ENCODE data around the gene TMEM255B.
"Not testable (repeated sequence)": the region's sequence is repeated elsewhere in the genome, so short reads cannot be mapped to it uniquely, and the experiment has no call there.

The TMEM255B gene

DNA sequence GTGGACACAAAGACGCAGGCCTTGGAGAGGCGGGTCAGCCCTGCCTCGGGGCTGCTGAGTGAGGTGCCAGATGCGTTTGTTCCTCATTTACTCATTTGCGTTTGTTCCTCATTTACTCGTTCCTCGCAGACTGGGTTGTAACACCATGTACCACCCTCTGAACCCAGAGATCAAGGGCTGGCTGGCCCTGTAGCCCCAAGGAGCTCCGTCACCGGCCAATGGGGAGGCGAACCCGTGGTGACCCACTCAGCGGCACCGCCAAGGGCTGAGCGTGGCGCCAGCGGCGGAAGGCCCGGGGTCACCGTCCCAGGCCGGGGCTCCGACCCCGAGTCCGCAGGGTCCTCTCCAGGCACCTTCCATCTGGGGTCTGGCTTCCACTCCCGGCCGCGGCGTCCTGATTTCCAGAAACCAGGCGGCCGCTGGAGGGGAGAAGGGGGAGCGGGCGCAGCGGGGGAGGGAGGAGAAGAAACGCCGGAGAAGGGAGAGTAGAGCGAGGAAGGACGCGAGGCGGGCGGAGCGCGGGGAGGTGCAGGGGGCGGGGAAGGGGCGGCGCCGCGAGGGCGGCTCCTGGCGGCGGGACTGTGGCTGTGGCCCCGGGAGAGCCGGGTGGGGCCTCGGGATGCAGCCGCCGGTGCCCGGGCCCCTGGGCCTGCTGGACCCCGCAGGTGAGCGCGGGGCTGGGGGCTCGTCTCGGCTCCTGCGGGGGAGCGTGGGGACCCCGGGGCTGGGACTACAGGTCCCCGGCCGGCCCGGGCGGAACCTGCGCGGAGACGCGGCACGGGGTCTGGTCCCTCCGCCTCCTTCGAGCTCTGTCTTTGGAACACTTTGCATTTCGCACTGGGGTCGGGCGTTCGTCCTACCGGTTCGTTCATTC lies at the start of gene TMEM255B:
Gene TMEM255B, plus strand, starts transcription at position 576 of the 874 bp plus-strand sequence. Its CDS starts 44 bp downstream, at position 620.
- peak; percentile 79 for FAIRE-seq
- DNase-seq (ENCODE audit: low spot score) = peak; percentile 99

- DNase-seq (ENCODE audit: low spot score) = no peak
- FAIRE-seq = no peak
Observed at GRCh38 chr13:113722921-113723320, 36.1 kb upstream of the TMEM255B start.

DNA sequence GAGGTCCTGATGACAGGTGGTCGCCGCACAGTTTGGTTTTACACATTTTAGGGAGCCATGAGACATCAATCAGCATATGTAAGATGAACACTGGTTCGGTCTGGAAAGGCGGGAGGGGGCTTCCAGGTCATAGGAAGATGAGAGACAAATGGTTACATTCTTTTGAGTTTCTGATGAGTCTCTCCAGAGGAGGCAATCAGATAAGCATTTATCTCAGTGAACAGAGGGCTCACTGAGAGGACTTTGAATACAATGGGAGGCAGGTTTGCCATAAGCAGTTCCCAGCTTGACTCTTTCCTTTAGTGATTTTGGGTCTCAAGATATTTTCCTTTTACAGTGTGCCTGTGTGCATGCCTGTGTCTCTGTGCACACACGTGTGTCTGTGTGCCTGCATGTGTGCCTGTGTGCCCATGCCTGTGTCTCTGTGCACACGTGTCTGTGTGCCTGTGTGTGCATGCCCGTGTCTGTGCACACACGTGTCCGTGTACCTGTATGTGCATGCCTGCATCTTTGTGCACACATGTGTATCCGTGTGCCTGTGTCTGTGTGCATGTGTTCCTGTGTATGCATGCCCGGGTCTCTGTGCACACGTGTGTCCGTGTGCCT lies 35.5 kb upstream of the TMEM255B start:
- DNase-seq (ENCODE audit: low spot score) = no peak
- FAIRE-seq = peak; percentile 98

- FAIRE-seq = peak; percentile 17
- DNase-seq (ENCODE audit: low spot score) = no peak
Observed at GRCh38 chr13:113724016-113724758, 34.8 kb upstream of the TMEM255B start.

- FAIRE-seq = peak; percentile 91
- peak; percentile 87 for DNase-seq (ENCODE audit: low spot score)
Observed at GRCh38 chr13:113724780-113725315, 34.2 kb upstream of the TMEM255B start.

DNA sequence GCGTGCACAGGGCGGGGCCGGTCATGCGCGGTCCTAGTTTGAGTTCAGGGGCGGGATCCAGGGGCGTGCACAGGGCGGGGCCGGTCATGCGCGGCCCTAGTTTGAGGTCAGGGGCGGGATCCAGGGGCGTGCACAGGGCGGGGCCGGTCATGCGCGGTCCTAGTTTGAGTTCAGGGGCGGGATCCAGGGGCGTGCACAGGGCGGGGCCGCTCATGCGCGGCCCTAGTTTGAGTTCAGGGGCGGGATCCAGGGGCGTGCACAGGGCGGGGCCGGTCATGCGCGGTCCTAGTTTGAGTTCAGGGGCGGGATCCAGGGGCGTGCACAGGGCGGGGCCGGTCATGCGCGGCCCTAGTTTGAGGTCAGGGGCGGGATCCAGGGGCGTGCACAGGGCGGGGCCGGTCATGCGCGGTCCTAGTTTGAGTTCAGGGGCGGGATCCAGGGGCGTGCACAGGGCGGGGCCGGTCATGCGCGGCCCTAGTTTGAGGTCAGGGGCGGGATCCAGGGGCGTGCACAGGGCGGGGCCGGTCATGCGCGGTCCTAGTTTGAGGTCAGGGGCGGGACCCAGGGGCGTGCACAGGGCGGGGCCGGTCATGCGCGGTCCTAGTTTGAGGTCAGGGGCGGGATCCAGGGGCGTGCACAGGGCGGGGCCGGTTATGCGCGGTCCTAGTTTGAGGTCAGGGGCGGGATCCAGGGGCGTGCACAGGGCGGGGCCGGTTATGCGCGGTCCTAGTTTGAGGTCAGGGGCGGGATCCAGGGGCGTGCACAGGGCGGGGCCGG lies 33.5 kb upstream of the TMEM255B start:
- not testable (repeated sequence) for FAIRE-seq; DNase-seq (ENCODE audit: low spot score)

GRCh38 chr13:113726106-113726821 lies 32.8 kb upstream of the TMEM255B start:
- not testable (repeated sequence) for DNase-seq (ENCODE audit: low spot score); FAIRE-seq

DNA sequence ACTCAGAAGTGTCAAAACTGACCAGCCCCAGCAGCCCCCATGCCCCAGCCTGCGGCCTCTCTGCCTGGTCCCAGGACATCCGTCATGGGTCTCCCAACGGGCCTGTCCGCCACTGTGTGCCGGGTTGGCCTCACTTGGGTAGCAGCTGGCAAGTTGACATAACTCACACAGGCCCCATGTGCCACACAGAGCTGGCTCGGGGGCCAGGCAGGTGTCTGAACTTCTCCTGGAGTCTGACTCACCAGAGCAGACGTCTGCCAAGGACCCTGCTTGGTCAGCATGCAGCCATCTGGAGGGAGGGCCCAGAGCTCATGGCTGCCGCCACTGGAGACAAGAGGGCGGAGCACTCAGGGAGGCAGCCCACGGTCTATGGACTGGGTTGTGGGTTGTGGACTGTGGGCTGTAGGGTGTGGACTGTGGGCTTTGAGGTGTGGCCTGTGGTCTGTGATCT lies 32.0 kb upstream of the TMEM255B start:
- DNase-seq (ENCODE audit: low spot score) (peak; percentile 59), FAIRE-seq (peak; percentile 78)

DNA sequence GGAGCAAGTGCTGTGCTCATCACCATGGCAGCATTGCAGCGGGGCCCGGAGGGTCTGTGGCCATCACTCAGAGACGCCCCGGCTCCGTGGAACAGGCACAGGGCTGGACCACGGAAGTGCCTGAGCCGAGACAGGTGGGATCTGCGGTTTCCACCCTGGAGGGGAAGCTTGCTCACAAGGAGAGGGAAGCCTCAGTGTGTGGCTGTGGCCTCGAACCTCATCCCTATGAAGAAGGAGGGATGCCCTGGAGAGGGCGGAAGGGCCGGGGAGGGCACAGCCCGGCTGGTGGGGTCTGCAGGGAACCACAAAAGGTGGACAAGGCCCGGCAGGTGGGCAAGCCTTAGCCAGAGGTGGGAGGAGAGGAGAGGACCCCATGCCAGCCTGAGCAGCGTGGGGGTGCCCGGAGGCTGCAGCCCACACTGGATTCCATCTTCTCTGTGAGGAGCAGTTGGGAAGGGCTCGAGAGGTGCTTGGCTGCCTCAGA lies 30.4 kb upstream of the TMEM255B start:
- DNase-seq (ENCODE audit: low spot score) (no peak), FAIRE-seq (peak; percentile 46)

GRCh38 chr13:113729187-113730019 lies 29.6 kb upstream of the TMEM255B start:
- peak; percentile 61 for FAIRE-seq
- no peak for DNase-seq (ENCODE audit: low spot score)

DNA sequence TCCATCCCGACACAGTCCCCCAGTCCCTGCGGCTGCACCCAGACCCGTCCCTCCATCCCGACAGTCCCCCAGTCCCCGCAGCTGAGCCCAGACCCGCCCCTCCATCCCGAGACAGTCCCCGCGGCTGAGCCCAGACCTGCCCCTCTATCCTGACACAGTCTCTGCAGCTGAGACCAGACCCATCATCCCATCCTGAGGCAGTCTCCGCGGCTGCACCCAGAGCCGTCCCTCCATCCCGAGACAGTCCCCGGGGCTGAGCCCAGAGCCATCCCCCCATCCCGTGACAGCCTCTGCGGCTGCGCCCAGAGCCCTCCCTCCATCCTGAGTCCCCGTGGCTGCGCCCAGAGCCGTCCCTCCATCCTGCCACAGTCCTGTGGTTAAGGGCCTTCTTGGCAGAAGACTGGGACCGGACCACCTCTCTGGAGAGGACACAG lies 28.8 kb upstream of the TMEM255B start:
- no peak for DNase-seq (ENCODE audit: low spot score)
- no peak for FAIRE-seq

DNA sequence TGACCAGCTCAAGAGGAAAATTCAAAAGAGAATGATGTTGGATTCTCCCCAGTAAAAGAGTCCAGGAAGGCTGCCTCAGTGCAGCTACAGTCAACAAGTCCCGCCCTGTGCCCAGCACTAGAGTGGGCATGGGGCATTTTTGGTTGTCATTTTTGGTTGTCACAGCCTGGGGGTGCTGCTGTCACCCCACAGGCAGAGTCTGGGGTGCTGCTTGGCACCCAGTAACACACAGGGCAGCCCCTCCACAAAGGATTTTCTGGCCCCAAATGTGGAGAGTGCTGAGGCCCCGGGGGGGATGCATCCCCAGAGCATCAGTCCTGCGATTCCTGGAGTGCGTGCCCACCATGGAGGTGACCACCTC lies 28.2 kb upstream of the TMEM255B start:
- no peak for FAIRE-seq
- DNase-seq (ENCODE audit: low spot score) = no peak

GRCh38 chr13:113731192-113732175 lies 27.5 kb upstream of the TMEM255B start:
- FAIRE-seq (no peak), DNase-seq (ENCODE audit: low spot score) (no peak)

DNA sequence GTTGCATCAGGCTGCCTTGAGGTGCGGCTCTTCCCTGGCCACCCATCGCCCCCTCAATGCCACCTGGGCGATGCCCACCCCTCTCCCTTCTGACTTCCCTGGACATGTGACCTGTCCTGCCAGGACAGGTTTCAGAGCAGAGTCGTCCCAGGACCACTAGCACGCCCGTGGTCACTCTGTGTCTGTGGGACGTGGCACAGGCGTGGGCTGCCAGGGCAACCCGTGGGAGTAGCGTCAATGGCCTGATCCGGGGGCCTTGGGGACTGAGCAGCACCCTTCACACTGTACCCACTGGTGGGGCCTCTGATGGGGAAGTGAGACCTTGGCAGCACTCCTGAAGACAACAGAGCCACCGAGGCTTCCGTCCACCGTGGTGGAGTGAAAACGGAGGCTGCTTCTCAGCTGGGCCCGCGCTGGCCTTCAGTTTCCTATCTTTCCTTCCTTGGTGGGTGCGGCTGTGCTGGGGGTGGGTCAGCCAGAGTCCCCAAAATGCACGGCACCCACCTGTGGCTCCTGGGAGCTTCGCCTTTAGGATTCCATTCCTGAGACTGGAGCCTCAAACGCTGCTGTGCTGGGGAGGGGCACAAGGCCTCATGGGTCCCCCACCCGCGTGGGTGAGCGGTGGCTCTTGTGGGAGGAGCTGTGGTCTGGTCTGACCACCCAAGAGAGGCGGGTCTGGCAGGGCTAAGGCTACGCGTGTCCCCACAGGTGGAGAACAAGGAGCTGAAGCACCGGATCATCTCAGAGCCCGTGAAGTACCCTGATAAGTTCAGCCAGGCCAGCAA lies 26.7 kb upstream of the TMEM255B start:
- DNase-seq (ENCODE audit: low spot score) = no peak
- FAIRE-seq = no peak

GRCh38 chr13:113732961-113733950 lies 25.8 kb upstream of the TMEM255B start:
- no peak for DNase-seq (ENCODE audit: low spot score)
- FAIRE-seq = peak; percentile 100
